Duodenal mucosa (tissue), 2 donors: ENCODE measurements around the gene ALPI.

Experiments
- H3K27ac ChIP-seq: one replicate; pipeline ENCODE4 v1.7.0; 2013; ENCODE audit warnings: low read depth, low read length
- H3K27me3 ChIP-seq, 2 donors: one replicate each; pipeline ENCODE4 v1.7.0; 2013; ENCODE audit warnings: low read length in 2 of 2, control low read depth in 1 of 2; ENCODE audit not compliant: insufficient read depth in 2 of 2, control insufficient read depth in 1 of 2
- H3K36me3 ChIP-seq, 2 donors: one replicate each; pipeline ENCODE4 v1.7.0; 2013; ENCODE audit warnings: low read length in 2 of 2, control low read depth in 1 of 2; ENCODE audit not compliant: insufficient read depth in 2 of 2, control insufficient read depth in 1 of 2
- H3K4me1 ChIP-seq, 2 donors: one replicate each; pipeline ENCODE4 v1.7.0; 2013; ENCODE audit warnings: low read length in 2 of 2, control low read depth in 1 of 2; ENCODE audit not compliant: insufficient read depth in 2 of 2, control insufficient read depth in 1 of 2
- H3K4me3 ChIP-seq, 2 donors: one replicate each; pipeline ENCODE4 v1.7.0; 2013; ENCODE audit warnings: low read length in 2 of 2, low read depth in 1 of 2
- H3K9ac ChIP-seq, 2 donors: one replicate each; pipeline ENCODE4 v1.7.0; 2013; ENCODE audit warnings: low read length in 2 of 2, low read depth in 1 of 2
- H3K9me3 ChIP-seq, 2 donors: one replicate each; pipeline ENCODE4 v1.7.0; 2013; ENCODE audit warnings: low read length in 2 of 2, control low read depth in 1 of 2; ENCODE audit not compliant: control insufficient read depth in 1 of 2

ALPI gene

DNA sequence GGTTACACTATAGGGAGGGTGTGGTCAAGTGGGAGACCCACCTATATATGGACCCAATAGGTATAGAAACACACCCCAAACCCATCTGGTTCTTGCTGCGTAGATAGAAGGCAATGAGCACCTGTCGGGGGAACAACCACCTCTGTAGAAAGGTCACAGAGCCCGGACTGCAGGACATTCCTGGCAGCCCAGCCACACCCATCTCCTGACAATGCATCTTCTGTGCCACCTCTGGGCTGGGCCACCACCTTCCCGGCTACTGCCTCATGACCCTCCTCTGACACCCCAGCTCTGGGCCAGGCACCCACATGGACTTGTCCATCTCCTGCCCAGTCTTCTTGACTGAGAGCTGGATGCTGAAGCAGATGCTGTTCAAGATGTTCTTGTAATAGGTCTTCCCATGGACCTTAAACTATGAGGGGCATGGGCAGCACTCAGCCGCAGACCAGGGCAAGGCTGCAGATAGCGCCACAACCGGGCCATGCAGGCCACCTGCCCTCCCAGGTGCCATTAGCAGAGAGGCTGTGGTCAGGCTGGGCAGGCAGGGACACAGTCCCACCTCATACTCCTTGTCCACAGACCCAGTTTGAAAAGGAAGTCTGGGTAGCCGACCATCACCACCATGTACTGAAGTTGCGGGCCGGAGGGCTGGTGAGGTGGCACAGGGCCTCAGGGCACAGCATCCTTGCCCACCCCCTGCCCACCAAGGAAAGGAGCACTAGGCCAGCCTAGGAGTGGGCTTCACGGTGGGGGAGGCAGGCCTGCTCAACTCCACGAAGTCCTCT is 40.0 kb upstream of the ALPI start:
- H3K9ac ChIP-seq: no peak overlapping the region
- H3K4me1 ChIP-seq: peaks cover 0 to 19% of the 10 kb centered on the region in 2 donors
- peaks cover 37 to 44% of the 10 kb centered on the region in 2 donors for H3K27me3 ChIP-seq
- no peak overlapping the region for H3K4me3 ChIP-seq
- no peak overlapping the region for H3K27ac ChIP-seq
- no peaks in the 10 kb centered on the region for H3K36me3 ChIP-seq
- no peaks in the 10 kb centered on the region for H3K9me3 ChIP-seq

DNA sequence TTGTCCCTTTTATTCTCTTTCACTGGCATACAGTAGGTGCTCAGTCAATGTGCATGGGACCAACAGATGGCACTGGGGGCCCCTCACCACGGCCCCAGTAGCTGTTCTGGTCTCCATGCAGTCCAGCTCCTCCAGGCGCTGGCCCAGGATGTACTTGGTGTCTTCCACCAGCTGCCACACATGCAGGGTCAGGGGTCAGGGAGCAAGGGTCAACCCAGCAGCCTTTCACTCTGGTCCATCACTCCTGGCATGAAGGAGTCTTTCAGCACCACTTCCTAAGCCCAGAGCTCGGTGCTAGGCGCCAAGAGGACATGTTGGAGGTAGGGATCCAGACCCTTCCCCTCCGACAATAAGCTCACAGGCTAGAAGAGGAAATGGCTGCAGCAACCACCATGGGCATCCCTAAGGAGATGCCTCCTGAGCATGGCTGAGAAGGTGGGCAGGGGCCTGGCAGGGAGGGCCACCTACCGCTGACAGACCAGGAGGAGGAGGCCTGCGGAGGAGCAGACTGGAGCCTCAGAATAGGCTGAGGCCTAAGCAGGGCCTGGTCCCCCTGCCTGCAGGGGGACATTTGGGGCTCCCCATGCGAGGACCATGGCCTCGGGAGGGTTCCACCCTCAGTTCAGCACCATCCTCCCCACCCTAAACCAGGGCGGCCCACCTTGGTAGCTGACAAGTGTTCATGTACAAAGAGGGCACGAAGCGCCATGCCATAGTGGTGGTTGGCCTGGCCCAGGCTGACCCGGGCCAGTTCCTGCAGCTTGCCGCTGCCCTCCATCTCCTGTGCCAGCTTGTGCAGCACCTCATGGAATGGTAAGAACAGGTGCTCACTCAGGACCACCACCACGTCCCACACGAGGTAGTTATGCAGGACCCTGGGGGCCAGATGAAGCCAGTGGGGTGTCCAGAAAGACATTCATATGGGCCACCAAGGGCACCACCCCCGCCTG is 39.2 kb upstream of the ALPI start:
- Histone ChIP-seq H3K9ac (no peak overlapping the region), H3K27me3 (peaks cover 45 to 53% of the 10 kb centered on the region in 2 donors), H3K27ac (no peak overlapping the region), H3K9me3 (no peaks in the 10 kb centered on the region), H3K4me3 (no peak overlapping the region), H3K36me3 (no peaks in the 10 kb centered on the region), H3K4me1 (peaks cover 0 to 20% of the 10 kb centered on the region in 2 donors)

DNA sequence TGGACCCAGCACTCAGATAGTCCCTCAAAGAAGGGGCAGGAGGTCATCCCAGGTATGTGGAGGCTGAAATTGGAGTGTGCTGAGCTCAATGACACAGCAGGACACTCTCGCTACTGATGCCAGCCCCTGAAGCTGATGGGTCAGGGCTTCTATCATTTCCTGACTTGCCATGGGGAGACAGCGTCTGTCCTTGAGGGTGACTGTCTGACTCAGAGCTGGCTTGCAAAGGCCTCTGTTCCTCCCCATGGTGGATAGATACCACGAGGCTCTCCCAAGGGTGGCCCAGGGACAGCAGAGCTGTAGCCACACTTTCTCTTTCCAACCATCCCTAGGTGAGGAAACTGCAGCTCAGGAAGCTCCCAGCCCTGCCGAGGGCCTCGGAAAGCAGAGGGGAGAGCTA is 38.5 kb upstream of the ALPI start:
- no peaks in the 10 kb centered on the region for H3K36me3 ChIP-seq
- H3K4me1 ChIP-seq: peaks cover 0 to 20% of the 10 kb centered on the region in 2 donors
- peaks cover 0 to 6% of the 10 kb centered on the region in 2 donors for H3K9me3 ChIP-seq
- H3K4me3 ChIP-seq: no peak overlapping the region
- no peak overlapping the region for H3K27ac ChIP-seq
- H3K9ac ChIP-seq: no peak overlapping the region
- H3K27me3 ChIP-seq: peaks cover 50 to 57% of the 10 kb centered on the region in 2 donors

DNA sequence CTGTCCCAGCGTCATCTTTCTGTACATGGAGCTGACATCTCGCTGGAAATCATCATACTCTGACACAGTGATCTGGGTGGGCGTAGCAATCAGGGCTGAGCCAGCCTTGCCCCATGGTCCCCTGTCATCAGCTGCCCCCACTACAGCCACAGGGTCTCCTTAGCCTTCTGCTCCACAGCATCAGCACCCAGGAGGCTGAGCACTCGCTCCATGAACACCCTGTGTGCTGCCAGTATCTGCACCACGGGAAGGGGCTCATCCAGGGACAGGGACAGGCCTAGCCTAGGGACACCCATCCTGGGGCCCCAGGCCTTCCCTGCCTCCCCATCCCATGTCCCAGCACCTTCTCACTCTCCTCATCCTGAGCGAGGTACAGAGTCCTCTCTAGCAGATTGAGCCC is 37.9 kb upstream of the ALPI start:
- no peak overlapping the region for H3K27ac ChIP-seq
- no peak overlapping the region for H3K9ac ChIP-seq
- H3K9me3 ChIP-seq: peaks cover 0 to 6% of the 10 kb centered on the region in 2 donors
- H3K27me3 ChIP-seq: peaks cover 50 to 57% of the 10 kb centered on the region in 2 donors
- peaks cover 0 to 20% of the 10 kb centered on the region in 2 donors for H3K4me1 ChIP-seq
- H3K4me3 ChIP-seq: no peak overlapping the region
- no peaks in the 10 kb centered on the region for H3K36me3 ChIP-seq

DNA sequence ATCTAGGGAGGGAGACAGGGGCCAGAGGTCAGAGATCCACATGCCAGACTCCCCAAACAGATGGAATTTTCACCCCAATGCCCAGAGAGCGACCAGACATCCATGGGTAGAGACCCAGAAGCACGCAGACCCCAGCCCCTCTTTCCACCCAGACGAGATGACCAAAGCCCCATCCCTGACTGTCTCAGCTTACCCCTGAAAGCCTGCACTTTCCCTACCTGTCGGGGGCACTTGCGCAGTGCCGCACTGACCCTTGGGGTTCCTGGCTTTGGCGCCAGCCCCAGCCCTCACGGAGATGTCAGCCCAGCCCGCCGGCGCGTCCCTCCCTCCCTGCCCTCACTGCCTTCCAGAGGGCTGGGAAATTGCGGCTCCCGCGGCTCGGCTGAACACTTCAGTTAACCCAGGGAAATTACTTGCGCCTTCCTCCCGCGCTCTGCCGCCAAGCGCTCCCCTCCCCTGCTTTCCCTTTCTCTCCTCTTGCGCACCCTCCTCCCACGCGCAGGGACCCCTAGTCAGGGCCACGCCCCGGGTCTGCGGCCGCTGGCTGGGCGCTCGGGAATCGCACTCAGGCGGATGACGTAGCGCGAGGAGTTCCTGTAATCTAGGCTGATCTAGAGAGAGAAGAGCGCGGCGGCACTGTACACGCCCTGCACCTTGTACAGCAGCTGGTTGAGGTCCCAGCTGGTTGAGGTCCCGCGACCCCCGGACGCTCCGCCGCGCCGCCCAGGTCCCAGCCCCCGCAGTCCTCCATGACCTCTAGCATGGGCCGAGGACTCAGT is 37.3 kb upstream of the ALPI start:
- Histone ChIP-seq H3K27ac (no peak overlapping the region), H3K4me3 (peak overlapping the region; percentile 40 to 47), H3K4me1 (peaks cover 0 to 20% of the 10 kb centered on the region in 2 donors), H3K36me3 (no peaks in the 10 kb centered on the region), H3K9me3 (peaks cover 0 to 6% of the 10 kb centered on the region in 2 donors), H3K9ac (no peak overlapping the region), H3K27me3 (peaks cover 47 to 57% of the 10 kb centered on the region in 2 donors)

DNA sequence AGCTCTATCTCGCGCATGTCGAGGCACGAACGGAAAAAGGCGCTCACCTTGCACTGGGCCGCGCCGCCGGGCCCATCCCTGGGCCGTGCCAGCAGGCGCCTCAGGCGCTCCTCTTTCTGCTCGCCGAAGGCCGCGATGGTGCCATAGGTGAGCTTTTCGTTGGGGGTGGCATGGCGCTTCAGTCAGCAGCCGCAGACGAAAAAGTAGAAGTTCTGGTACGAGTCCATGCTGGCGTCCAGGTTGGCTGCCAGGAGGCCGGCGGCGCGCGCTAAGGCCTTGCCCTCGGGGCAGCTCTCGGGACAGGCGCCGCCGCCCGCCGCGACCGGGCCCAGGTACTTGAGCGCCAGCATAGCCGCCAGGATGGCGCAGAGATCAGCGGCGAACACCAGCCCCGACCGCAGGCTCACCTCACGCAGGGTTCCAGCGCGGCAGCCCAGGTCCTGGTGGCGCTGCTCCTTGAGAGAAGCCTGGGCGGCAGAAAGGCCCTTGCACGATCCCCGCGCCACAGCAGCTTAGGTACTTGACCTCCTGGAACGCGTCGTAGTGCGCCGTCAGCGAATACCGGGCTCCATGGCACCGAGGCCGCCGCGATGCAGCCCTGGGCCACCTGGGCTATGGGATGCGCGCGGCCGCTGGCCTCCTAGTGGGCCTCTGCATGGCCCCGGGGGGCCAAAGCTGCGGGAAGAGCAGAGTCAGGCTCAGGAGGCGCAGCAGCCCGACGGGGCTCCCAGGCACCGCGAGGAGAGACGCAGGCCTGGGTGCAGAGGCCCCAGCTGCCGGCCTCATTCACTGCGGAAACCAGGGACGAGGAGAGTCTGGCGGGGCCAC is 36.5 kb upstream of the ALPI start:
- Histone ChIP-seq H3K4me1 (peaks cover 0 to 20% of the 10 kb centered on the region in 2 donors), H3K9ac (no peak overlapping the region), H3K27ac (no peak overlapping the region), H3K4me3 (no peak overlapping the region), H3K27me3 (peaks cover 50 to 57% of the 10 kb centered on the region in 2 donors), H3K36me3 (no peaks in the 10 kb centered on the region), H3K9me3 (peaks cover 0 to 6% of the 10 kb centered on the region in 2 donors)

DNA sequence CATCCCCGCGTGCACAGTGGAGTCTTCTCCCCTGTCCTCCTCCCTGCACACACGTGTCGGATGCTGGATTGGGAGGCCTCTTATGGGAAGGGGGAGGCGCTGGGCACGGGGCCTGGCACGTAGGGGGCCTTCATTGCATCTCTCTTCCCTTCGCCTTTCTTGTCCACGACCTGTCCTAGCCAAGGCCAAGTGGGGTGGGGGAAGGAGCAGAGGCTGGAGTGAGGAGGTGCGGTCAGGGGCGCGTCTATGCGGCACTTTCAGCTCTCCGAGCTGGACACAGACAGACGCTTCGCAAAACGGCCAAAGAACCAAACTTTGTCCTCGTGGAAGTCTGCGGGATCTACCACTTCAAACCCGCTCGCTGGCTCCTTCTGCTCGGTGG is 35.9 kb upstream of the ALPI start:
- Histone ChIP-seq H3K27ac (no peak overlapping the region), H3K9ac (no peak overlapping the region), H3K4me3 (no peak overlapping the region), H3K27me3 (peaks cover 50 to 57% of the 10 kb centered on the region in 2 donors), H3K36me3 (no peaks in the 10 kb centered on the region), H3K4me1 (peaks cover 0 to 20% of the 10 kb centered on the region in 2 donors), H3K9me3 (peaks cover 0 to 6% of the 10 kb centered on the region in 2 donors)

DNA sequence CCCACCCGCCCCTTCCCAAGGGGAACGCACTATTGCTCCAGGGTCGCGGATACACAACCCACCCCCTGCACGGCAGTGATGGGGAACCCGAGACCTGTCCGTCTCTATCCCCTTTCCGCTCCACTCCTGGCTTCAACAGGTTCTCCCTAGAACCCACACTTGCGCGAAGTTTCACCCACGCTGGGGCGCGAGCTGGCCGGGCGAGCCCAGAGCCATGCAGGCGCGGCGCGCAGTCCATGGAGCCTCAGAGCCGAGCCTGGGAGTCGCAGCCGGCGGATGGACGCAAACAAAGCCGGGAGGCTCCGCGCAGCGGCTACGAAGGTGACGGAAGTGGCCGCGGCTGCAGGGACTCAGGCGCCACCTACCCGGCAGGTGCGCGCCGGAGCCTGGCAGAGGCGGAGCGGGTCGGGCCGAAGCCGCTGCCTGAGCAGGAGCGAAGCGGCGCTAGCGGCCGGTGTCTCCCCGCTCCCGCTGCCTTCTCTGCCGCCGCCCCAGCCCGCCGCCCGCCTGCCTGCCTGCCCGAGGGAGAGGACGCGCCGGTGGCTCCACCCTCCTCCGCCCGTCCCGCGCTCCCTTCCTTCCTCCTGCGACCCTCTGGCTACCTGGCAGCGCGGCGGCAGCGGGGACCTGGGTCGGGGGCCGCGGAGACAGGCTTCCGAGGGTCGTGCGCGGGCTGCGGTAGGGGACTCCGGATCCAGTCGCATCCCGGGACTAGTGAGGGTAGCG is 35.3 kb upstream of the ALPI start:
- Histone ChIP-seq H3K27me3 (peaks cover 50 to 57% of the 10 kb centered on the region in 2 donors), H3K4me1 (peaks cover 0 to 20% of the 10 kb centered on the region in 2 donors), H3K36me3 (no peaks in the 10 kb centered on the region), H3K4me3 (no peak overlapping the region), H3K9me3 (peaks cover 0 to 6% of the 10 kb centered on the region in 2 donors), H3K9ac (no peak overlapping the region), H3K27ac (no peak overlapping the region)
